Liver (tissue), 9 donors: ENCODE measurements around the gene DNAH1. TPM values are rescaled to one million over a fixed set of nuclear protein-coding genes. Genes with fewer than 3 reads are reported as not detected.

Experiments
- DNase-seq: peaks from one replicate; pipeline ENCODE4 v3.0.0-alpha.2; 2017; ENCODE audit warnings: low spot score
- H3K27ac ChIP-seq, 2 donors: one replicate each; pipeline ENCODE4 v1.7.0; 2013; ENCODE audit warnings: inconsistent platforms in 2 of 2, low read length in 2 of 2, control low read depth in 1 of 2, low read depth in 1 of 2, mild to moderate bottlenecking in 1 of 2
- H3K27me3 ChIP-seq, 4 donors: one replicate each; pipeline versions ENCODE4 v1.6.1 to v1.7.0; 2013; ENCODE audit warnings: low read length in 3 of 4, inconsistent platforms in 1 of 4, mild to moderate bottlenecking in 1 of 4, moderate library complexity in 1 of 4; ENCODE audit not compliant: control insufficient read depth in 4 of 4, insufficient read depth in 4 of 4
- H3K36me3 ChIP-seq, 4 donors: one replicate each; pipeline versions ENCODE4 v1.6.1 to v1.7.0; 2013; ENCODE audit warnings: low read length in 3 of 4, mild to moderate bottlenecking in 3 of 4, low read depth in 1 of 4, moderate library complexity in 1 of 4; ENCODE audit not compliant: control insufficient read depth in 4 of 4, insufficient read depth in 3 of 4
- H3K4me1 ChIP-seq, 4 donors: one replicate each; pipeline versions ENCODE4 v1.6.1 to v1.7.0; 2013; ENCODE audit warnings: low read length in 3 of 4, mild to moderate bottlenecking in 3 of 4, moderate library complexity in 1 of 4; ENCODE audit not compliant: control insufficient read depth in 4 of 4, insufficient read depth in 4 of 4
- H3K4me3 ChIP-seq, 3 donors: one replicate each; pipeline versions ENCODE4 v1.6.1 to v1.7.0; 2013; ENCODE audit warnings: low read length in 3 of 3, control low read depth in 1 of 3, low read depth in 1 of 3, mild to moderate bottlenecking in 1 of 3
- H3K9ac ChIP-seq, 2 donors: one replicate each; pipeline ENCODE4 v1.7.0; 2013; ENCODE audit warnings: low read length in 2 of 2, mild to moderate bottlenecking in 2 of 2, moderate library complexity in 2 of 2, control low read depth in 1 of 2, low read depth in 1 of 2
- H3K9me3 ChIP-seq, 4 donors: one replicate each; pipeline versions ENCODE4 v1.6.1 to v1.7.0; 2013; ENCODE audit warnings: low read length in 3 of 4; ENCODE audit not compliant: control insufficient read depth in 4 of 4
- EGR1 ChIP-seq, 2 donors: IDR thresholded peaks; 2 replicates each; pipeline ENCODE4 v1.6.1; 2016 to 2018; ENCODE audit warnings: antibody characterized with exemption in 2 of 2, low read depth in 2 of 2
- FOXA1 ChIP-seq: IDR thresholded peaks from 2 replicates; pipeline ENCODE4 v1.6.1; 2016; ENCODE audit warnings: antibody characterized with exemption
- FOXA2 ChIP-seq: IDR thresholded peaks from 2 replicates; pipeline ENCODE4 v1.6.1; 2016; ENCODE audit warnings: antibody characterized with exemption
- HNF4A ChIP-seq, 2 donors: conservative IDR thresholded peaks; 2 replicates each; pipeline ENCODE4 v1.6.1; 2016; ENCODE audit warnings: antibody characterized with exemption in 2 of 2, mild to moderate bottlenecking in 2 of 2
- HNF4G ChIP-seq: IDR thresholded peaks from 2 replicates; pipeline ENCODE4 v1.6.1; 2016; ENCODE audit warnings: antibody characterized with exemption
- JUND ChIP-seq, 2 donors: IDR thresholded peaks; 2 replicates each; pipeline ENCODE4 v1.6.1; 2016; ENCODE audit warnings: antibody characterized with exemption in 2 of 2
- NR2F2 ChIP-seq: IDR thresholded peaks from 2 replicates; pipeline ENCODE4 v1.6.1; 2016; ENCODE audit warnings: antibody characterized with exemption
- RAD21 ChIP-seq, 2 donors: IDR thresholded peaks; 2 replicates each; pipeline ENCODE4 v1.6.1; 2016; ENCODE audit warnings: antibody characterized with exemption in 2 of 2, mild to moderate bottlenecking in 2 of 2
- WGBS: extraction: QIAGEN DNeasy Blood & Tissue Kit; methylation state at CpG from one replicate; pipeline ENCODE4 v1.1.7; 2013; 5-methylcytosine and 5-hydroxymethylcytosine counted together
- polyA plus RNA-seq, 2 donors: library from polyadenylated mRNA; stranded (reverse) in 1 of 2; unstranded in 1 of 2; fragments of 200-250 nt in 1 of 2; fragments of >200 nt in 1 of 2; fragmentation: Nextera tagmentation in 1 of 2; extraction: Ambion mirVana in 1 of 2; gene quantifications; one replicate each; pipeline versions ENCODE4 v1.2.1 to v1.2.3, GENCODE V29; 2013 to 2015
- total RNA-seq, 2 donors: library from RNA; depleted of rRNA; stranded (reverse); fragments of >200 nt; gene quantifications; one replicate each; pipeline ENCODE4 v1.2.3, GENCODE V29; 2014
- TF ChIP-seq, protein P1 (sequence below): fragments of 150-350 bp; IDR thresholded peaks from 2 replicates; pipeline ENCODE4 v1.5.1; 2017; ENCODE audit warnings: improper control_type of control experiment, low read depth, low read length; ENCODE audit not compliant: missing input control
- TF ChIP-seq, protein P2 (sequence below): IDR thresholded peaks from 2 replicates; pipeline ENCODE4 v1.6.1; 2016; ENCODE audit warnings: antibody characterized with exemption, mild to moderate bottlenecking
- TF ChIP-seq, protein P3 (sequence below): IDR thresholded peaks from 2 replicates; pipeline ENCODE4 v1.6.1; 2016; ENCODE audit warnings: antibody characterized with exemption
- donor health status: healthy.
- donor health status: healthy.
- donor health status: healthy.
- donor health status: healthy.
- donor health status: healthy.

Gene DNAH1
- total and polyA plus RNA-seq, 4 donors = 1.5 to 6.0 (median 2.5) TPM

DNA sequence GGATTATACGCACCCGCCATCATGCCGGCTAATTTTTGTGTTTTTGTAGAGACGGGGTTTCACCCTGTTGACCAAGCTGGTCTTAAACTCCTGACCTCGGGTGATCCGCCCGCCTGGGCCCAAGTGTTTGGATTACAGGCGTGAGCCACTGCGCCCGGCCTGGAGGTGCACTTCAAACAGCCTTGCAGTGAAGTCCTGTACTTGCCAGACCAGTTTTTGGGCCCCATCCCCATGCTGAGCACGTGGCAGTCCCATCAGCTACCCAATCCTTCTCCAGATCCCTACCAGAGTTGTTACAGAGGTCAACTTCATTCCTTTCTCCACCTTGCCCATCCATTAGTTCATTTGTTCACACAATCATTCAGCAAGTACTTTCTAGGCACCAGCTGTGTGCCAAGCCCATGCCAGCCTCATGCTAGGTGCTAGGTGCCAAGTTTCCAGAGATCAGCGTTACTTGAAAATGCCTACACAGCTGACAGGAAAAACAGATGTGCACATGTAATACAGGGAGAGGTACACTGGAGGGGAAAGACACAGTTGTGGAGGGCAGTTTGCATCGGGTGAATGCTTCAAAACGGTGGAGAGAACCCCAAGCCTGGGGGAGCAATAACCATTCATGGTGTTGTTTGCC lies 2.2 kb downstream of the DNAH1 start:
- Histone ChIP-seq H3K9me3 (no peaks in the 10 kb centered on the region), H3K4me1 (peaks cover 0 to 3% (median under 1%) of the 10 kb centered on the region in 4 donors), H3K27ac (no peak overlapping the region), H3K27me3 (no peaks in the 10 kb centered on the region), H3K4me3 (no peak overlapping the region), H3K36me3 (peaks cover 0 to 8% (median 3%) of the 10 kb centered on the region in 4 donors), H3K9ac (no peak overlapping the region)
- no peak for DNase-seq
- WGBS = 82% methylated on average over 14 of the region's 14 CpGs
- TF ChIP-seq, protein P1, sequence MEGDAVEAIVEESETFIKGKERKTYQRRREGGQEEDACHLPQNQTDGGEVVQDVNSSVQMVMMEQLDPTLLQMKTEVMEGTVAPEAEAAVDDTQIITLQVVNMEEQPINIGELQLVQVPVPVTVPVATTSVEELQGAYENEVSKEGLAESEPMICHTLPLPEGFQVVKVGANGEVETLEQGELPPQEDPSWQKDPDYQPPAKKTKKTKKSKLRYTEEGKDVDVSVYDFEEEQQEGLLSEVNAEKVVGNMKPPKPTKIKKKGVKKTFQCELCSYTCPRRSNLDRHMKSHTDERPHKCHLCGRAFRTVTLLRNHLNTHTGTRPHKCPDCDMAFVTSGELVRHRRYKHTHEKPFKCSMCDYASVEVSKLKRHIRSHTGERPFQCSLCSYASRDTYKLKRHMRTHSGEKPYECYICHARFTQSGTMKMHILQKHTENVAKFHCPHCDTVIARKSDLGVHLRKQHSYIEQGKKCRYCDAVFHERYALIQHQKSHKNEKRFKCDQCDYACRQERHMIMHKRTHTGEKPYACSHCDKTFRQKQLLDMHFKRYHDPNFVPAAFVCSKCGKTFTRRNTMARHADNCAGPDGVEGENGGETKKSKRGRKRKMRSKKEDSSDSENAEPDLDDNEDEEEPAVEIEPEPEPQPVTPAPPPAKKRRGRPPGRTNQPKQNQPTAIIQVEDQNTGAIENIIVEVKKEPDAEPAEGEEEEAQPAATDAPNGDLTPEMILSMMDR = no peak
- no peak for TF ChIP-seq JUND (IDR thresholded peaks at IDR 0.05)
- TF ChIP-seq HNF4G = no peak

DNA sequence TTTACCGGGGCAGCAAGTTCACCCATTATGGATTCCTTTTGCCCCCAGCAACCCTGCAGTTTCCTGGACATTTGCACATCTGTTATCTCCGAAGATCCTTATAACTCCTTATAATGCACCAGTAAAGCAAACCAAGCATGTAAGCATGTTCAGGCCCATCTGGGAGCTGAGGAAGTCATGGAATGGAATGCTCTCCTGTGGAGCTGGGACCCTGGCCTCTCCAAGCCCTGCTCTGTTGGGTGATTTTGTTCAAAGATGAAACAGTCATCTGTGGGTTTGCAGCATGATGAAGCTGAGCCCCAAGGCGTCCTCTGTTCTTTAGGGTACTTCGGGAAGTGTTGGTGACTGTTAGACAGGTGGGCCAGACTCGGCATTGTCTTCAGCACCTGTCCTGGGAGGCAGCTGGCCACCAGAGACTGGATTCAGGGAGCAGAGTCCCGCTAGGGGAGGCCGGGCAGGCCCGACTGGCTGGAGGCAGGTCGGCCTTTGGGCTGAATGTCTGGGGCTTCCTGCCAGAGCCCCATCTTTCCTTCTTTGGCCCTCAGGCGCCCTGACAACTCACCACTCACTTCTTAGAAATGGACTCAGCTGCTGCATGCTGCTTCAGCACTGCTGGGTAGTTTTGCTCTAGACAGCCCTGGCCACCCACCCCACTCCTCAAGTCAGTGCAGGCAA lies 3.9 kb downstream of the DNAH1 start:
- Histone ChIP-seq H3K4me1 (peaks cover 5 to 13% (median 11%) of the 10 kb centered on the region in 4 donors), H3K9me3 (no peaks in the 10 kb centered on the region), H3K9ac (no peak overlapping the region), H3K27ac (no peak overlapping the region), H3K36me3 (peaks cover 0 to 8% (median 3%) of the 10 kb centered on the region in 4 donors), H3K4me3 (no peak overlapping the region), H3K27me3 (no peaks in the 10 kb centered on the region)
- DNase-seq = no peak
- TF ChIP-seq FOXA1 (no peak), HNF4A (conservative IDR thresholded peaks at IDR 0.05) (no peak), RAD21 (IDR thresholded peaks at IDR 0.05) (no peak), EGR1 (IDR thresholded peaks at IDR 0.05; ENCODE audit: low read depth in 2 of 2) (no peak), NR2F2 (no peak), JUND (IDR thresholded peaks at IDR 0.05) (no peak), FOXA2 (no peak)
- TF ChIP-seq, protein P1 = no peak
- TF ChIP-seq, protein P2, sequence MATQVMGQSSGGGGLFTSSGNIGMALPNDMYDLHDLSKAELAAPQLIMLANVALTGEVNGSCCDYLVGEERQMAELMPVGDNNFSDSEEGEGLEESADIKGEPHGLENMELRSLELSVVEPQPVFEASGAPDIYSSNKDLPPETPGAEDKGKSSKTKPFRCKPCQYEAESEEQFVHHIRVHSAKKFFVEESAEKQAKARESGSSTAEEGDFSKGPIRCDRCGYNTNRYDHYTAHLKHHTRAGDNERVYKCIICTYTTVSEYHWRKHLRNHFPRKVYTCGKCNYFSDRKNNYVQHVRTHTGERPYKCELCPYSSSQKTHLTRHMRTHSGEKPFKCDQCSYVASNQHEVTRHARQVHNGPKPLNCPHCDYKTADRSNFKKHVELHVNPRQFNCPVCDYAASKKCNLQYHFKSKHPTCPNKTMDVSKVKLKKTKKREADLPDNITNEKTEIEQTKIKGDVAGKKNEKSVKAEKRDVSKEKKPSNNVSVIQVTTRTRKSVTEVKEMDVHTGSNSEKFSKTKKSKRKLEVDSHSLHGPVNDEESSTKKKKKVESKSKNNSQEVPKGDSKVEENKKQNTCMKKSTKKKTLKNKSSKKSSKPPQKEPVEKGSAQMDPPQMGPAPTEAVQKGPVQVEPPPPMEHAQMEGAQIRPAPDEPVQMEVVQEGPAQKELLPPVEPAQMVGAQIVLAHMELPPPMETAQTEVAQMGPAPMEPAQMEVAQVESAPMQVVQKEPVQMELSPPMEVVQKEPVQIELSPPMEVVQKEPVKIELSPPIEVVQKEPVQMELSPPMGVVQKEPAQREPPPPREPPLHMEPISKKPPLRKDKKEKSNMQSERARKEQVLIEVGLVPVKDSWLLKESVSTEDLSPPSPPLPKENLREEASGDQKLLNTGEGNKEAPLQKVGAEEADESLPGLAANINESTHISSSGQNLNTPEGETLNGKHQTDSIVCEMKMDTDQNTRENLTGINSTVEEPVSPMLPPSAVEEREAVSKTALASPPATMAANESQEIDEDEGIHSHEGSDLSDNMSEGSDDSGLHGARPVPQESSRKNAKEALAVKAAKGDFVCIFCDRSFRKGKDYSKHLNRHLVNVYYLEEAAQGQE = no peak
- TF ChIP-seq, protein P3, sequence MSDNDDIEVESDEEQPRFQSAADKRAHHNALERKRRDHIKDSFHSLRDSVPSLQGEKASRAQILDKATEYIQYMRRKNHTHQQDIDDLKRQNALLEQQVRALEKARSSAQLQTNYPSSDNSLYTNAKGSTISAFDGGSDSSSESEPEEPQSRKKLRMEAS = no peak
- WGBS = 90% methylated on average over 10 of the region's 10 CpGs
